ENCODE results near the gene TRAF4.
"Not testable (repeated sequence)": the region's sequence is repeated elsewhere in the genome, so short reads cannot be mapped to it uniquely, and the experiment has no call there.

TRAF4 gene

GRCh38 chr17:28794846-28795441, 51.1 kb downstream of the TRAF4 start:
- FAIRE-seq = not testable (repeated sequence)

GRCh38 chr17:28796062-28796461, 52.3 kb downstream of the TRAF4 start:
- FAIRE-seq = no peak

Data from endometrium (tissue), 2 donors.